HG02588 (cell line): ENCODE results near the gene TLR10.
"Not testable (repeated sequence)": the region's sequence is repeated elsewhere in the genome, so short reads cannot be mapped to it uniquely, and the experiment has no call there.

Experiments used
- ATAC-seq: cut with Tn5 transposase; IDR thresholded peaks from one replicate; pipeline ENCODE4 v1.9.1; 2021; ENCODE audit warnings: mild to moderate bottlenecking, moderate library complexity; ENCODE audit not compliant: unreplicated experiment

The TLR10 gene

GRCh38 chr4:38782452-38783108 is at the start of gene TLR10:
Gene TLR10, minus strand, starts transcription at chr4:38782990. Its CDS starts 7,400 bp downstream, at chr4:38775590.
- peak; percentile 59 for ATAC-seq

GRCh38 chr4:38832206-38832605 is 49.4 kb upstream of the TLR10 start:
- no peak for ATAC-seq

GRCh38 chr4:38831653-38832052 is 48.9 kb upstream of the TLR10 start:
- ATAC-seq: no peak

- no peak for ATAC-seq
Observed at GRCh38 chr4:38829237-38829636, 46.4 kb upstream of the TLR10 start.

GRCh38 chr4:38823766-38824165 is 41.0 kb upstream of the TLR10 start:
- no peak for ATAC-seq

- no peak for ATAC-seq
Observed at GRCh38 chr4:38822748-38823303, 40.0 kb upstream of the TLR10 start.

- no peak for ATAC-seq
Observed at GRCh38 chr4:38821739-38822138, 38.9 kb upstream of the TLR10 start.

GRCh38 chr4:38820329-38821061 is 37.7 kb upstream of the TLR10 start:
- ATAC-seq: peak; percentile 48

GRCh38 chr4:38819569-38819968 is 36.8 kb upstream of the TLR10 start:
- ATAC-seq: no peak

GRCh38 chr4:38818441-38818976 is 35.7 kb upstream of the TLR10 start:
- ATAC-seq: peak; percentile 43

GRCh38 chr4:38815885-38816782 is 33.3 kb upstream of the TLR10 start:
- ATAC-seq: no peak

GRCh38 chr4:38814386-38814785 is 31.6 kb upstream of the TLR10 start:
- no peak for ATAC-seq

- no peak for ATAC-seq
Observed at GRCh38 chr4:38811297-38811696, 28.5 kb upstream of the TLR10 start.

GRCh38 chr4:38807462-38807861 is 24.7 kb upstream of the TLR10 start:
- ATAC-seq: not testable (repeated sequence)

GRCh38 chr4:38806251-38806650 is 23.5 kb upstream of the TLR10 start:
- not testable (repeated sequence) for ATAC-seq

GRCh38 chr4:38805530-38806145 is 22.8 kb upstream of the TLR10 start:
- peak; percentile 81 for ATAC-seq

GRCh38 chr4:38804654-38805295 is 22.0 kb upstream of the TLR10 start, which contains the start of gene TLR1:
Gene TLR1, minus strand, starts transcription at chr4:38804791. Its CDS starts 5,960 bp downstream, at chr4:38798831.
- ATAC-seq: peak; percentile 19

GRCh38 chr4:38803833-38804653 is 21.3 kb upstream of the TLR10 start:
- peak; percentile 68 for ATAC-seq
